ENCODE data around the gene SORBS1.

Gene SORBS1

GRCh38 chr10:95413588-95413987 lies 147.6 kb downstream of the SORBS1 start:
- TF ChIP-seq, protein P1, sequence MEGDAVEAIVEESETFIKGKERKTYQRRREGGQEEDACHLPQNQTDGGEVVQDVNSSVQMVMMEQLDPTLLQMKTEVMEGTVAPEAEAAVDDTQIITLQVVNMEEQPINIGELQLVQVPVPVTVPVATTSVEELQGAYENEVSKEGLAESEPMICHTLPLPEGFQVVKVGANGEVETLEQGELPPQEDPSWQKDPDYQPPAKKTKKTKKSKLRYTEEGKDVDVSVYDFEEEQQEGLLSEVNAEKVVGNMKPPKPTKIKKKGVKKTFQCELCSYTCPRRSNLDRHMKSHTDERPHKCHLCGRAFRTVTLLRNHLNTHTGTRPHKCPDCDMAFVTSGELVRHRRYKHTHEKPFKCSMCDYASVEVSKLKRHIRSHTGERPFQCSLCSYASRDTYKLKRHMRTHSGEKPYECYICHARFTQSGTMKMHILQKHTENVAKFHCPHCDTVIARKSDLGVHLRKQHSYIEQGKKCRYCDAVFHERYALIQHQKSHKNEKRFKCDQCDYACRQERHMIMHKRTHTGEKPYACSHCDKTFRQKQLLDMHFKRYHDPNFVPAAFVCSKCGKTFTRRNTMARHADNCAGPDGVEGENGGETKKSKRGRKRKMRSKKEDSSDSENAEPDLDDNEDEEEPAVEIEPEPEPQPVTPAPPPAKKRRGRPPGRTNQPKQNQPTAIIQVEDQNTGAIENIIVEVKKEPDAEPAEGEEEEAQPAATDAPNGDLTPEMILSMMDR (IDR thresholded peaks at IDR 0.05; ENCODE audit: low read depth, low read length): no peak
- DNase-seq (ENCODE audit: low read depth, low spot score): no peak
- no peak overlapping the region for H3K4me3 ChIP-seq (ENCODE audit: low read depth, low read length)
- in situ Hi-C loops (cut with HindIII; ENCODE audit: low sequenced_read_pairs): no loop called here

GRCh38 chr10:95411635-95412034 lies 149.5 kb downstream of the SORBS1 start:
- in situ Hi-C loops (cut with HindIII; ENCODE audit: low sequenced_read_pairs): no loop called here
- TF ChIP-seq, protein P1 (IDR thresholded peaks at IDR 0.05; ENCODE audit: low read depth, low read length): no peak

DNA sequence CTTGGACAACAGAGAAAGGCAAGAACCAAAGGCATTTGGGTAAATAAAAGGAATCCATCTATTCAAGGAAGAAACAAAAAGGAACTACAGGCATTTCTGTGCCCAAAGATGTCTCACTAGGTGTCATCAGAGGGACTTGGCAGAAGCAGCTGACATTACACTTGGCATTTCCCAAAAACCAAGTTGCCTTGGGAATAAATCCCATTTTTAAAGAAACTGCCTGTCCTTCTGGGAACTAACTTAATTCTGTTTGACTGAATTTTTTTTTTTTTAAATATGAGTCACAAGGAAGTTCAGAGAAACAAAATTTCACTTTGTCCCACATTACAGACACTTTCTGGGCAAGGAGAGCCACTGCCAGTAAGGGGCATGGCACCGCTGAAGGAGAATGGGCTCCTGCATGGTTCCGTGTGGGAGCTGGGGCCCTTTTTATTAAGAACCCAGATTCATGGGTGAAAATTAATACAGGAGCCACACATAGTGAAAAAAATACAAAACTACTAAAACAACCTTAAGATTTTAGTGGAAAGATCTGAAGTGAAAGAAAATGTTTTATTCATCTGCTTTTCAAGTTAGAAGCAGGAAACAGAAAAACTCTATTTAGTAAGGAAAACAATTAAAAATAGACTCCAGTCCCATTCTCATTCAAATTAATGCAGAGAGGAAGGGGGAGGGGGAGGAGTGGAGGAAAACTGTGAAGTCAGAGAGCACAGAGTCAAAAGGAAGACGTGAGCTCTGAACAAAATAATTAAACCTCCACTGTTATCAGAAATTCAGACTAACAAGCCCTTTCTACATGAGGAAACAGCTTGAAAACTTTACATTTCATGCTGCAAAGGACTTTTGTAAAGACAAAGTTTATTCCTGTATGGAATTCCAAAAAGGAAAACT lies 151.9 kb downstream of the SORBS1 start:
- TF ChIP-seq, protein P1 (IDR thresholded peaks at IDR 0.05; ENCODE audit: low read depth, low read length): no peak
- in situ Hi-C loops (cut with HindIII; ENCODE audit: low sequenced_read_pairs): no loop called here
- no peak overlapping the region for H3K4me3 ChIP-seq (ENCODE audit: low read depth, low read length)
- DNase-seq (ENCODE audit: low read depth, low spot score): no peak

More at GRCh38 chr10:95411635-95412034, 149.5 kb downstream of the SORBS1 start:
- H3K4me3 ChIP-seq (ENCODE audit: low read depth, low read length): no peak overlapping the region
- DNase-seq (ENCODE audit: low read depth, low spot score): no peak

GRCh38 chr10:95408148-95408960 lies 152.8 kb downstream of the SORBS1 start:
- in situ Hi-C loops (cut with HindIII; ENCODE audit: low sequenced_read_pairs): no loop called here
- TF ChIP-seq, protein P1 (IDR thresholded peaks at IDR 0.05; ENCODE audit: low read depth, low read length): no peak
- no peak for DNase-seq (ENCODE audit: low read depth, low spot score)
- no peak overlapping the region for H3K4me3 ChIP-seq (ENCODE audit: low read depth, low read length)

GRCh38 chr10:95407546-95407945 lies 153.6 kb downstream of the SORBS1 start:
- no peak for DNase-seq (ENCODE audit: low read depth, low spot score)
- in situ Hi-C loops (cut with HindIII; ENCODE audit: low sequenced_read_pairs): no loop called here
- H3K4me3 ChIP-seq (ENCODE audit: low read depth, low read length): no peak overlapping the region
- TF ChIP-seq, protein P1 (IDR thresholded peaks at IDR 0.05; ENCODE audit: low read depth, low read length): no peak

GRCh38 chr10:95406651-95407280 lies 154.4 kb downstream of the SORBS1 start:
- no peak overlapping the region for H3K4me3 ChIP-seq (ENCODE audit: low read depth, low read length)
- DNase-seq (ENCODE audit: low read depth, low spot score): no peak
- in situ Hi-C loops (cut with HindIII; ENCODE audit: low sequenced_read_pairs): no loop called here
- TF ChIP-seq, protein P1 (IDR thresholded peaks at IDR 0.05; ENCODE audit: low read depth, low read length): no peak

Measured in astrocyte of the spinal cord (primary cell).